ENCODE results near the gene GRIK1.

Gene GRIK1

DNA sequence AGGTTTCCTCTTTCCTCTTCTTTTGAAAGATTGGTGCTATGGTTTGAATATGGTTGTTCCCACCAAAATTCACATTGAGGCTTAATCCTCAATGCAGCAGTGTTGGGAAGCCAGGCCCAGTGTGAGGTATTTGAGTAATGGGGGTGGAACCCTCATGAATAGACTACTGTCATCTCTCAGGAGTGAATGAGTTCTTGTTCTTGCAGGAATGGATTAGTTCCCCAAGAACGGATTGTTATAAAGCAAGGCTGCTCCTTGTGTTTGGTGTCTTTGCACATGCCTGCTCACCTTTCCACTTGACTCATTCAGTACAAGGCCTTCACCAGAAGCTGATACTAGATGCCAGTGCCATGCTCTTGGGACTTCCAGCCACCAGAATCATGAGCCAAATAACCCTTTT is 417.9 kb downstream of the GRIK1 start:
- Histone ChIP-seq H3F3A (ENCODE audit: insufficient read depth, low read length) (no peaks in the 10 kb centered on the region), H3K36me3 (ENCODE audit: insufficient read depth, low read length) (no peaks in the 10 kb centered on the region), H3K9ac (ENCODE audit: low read length) (no peak overlapping the region), H3K9me3 (ENCODE audit: low read length) (peaks cover 5% of the 10 kb centered on the region; the same call in 1 of the 2 replicates), H3K4me3 (ENCODE audit: low read depth, low read length, poor library complexity, severe bottlenecking) (no peak overlapping the region), H3K27ac (ENCODE audit: low read depth, low read length, poor library complexity, severe bottlenecking) (no peak overlapping the region), H3K4me1 (ENCODE audit: insufficient read depth, low read length, severe bottlenecking) (no peaks in the 10 kb centered on the region), H3K9me2 (ENCODE audit: low read depth, low read length) (no peaks in the 10 kb centered on the region), H3K4me2 (ENCODE audit: low read length) (no peak overlapping the region), H3K27me3 (ENCODE audit: insufficient read depth, low read length) (no peaks in the 10 kb centered on the region), H2AFZ (ENCODE audit: low read length) (no peak overlapping the region), H3K79me2 (ENCODE audit: insufficient read depth, low read length) (no peaks in the 10 kb centered on the region), H4K20me1 (ENCODE audit: insufficient read depth, low read length) (no peaks in the 10 kb centered on the region)
- TF ChIP-seq CTCF (IDR thresholded peaks at IDR 0.05; ENCODE audit: low read length) (no peak), EZH2 (IDR thresholded peaks at IDR 0.05; ENCODE audit: borderline replicate concordance, low read length) (no peak)

- Histone ChIP-seq H3K27ac (ENCODE audit: low read depth, low read length, poor library complexity, severe bottlenecking) (no peak overlapping the region), H3K4me3 (ENCODE audit: low read depth, low read length, poor library complexity, severe bottlenecking) (no peak overlapping the region), H3K79me2 (ENCODE audit: insufficient read depth, low read length) (no peaks in the 10 kb centered on the region), H3K4me2 (ENCODE audit: low read length) (no peak overlapping the region), H4K20me1 (ENCODE audit: insufficient read depth, low read length) (no peaks in the 10 kb centered on the region), H3K9me2 (ENCODE audit: low read depth, low read length) (no peaks in the 10 kb centered on the region), H3K9me3 (ENCODE audit: low read length) (no peaks in the 10 kb centered on the region), H3K4me1 (ENCODE audit: insufficient read depth, low read length, severe bottlenecking) (no peaks in the 10 kb centered on the region), H3F3A (ENCODE audit: insufficient read depth, low read length) (no peaks in the 10 kb centered on the region), H2AFZ (ENCODE audit: low read length) (no peak overlapping the region), H3K27me3 (ENCODE audit: insufficient read depth, low read length) (no peaks in the 10 kb centered on the region), H3K9ac (ENCODE audit: low read length) (no peak overlapping the region), H3K36me3 (ENCODE audit: insufficient read depth, low read length) (no peaks in the 10 kb centered on the region)
- TF ChIP-seq CTCF (IDR thresholded peaks at IDR 0.05; ENCODE audit: low read length) = no peak
- no peak for TF ChIP-seq EZH2 (IDR thresholded peaks at IDR 0.05; ENCODE audit: borderline replicate concordance, low read length)
These were observed 419.6 kb downstream of the GRIK1 start for GRCh38 chr21:29520171-29520570.

DNA sequence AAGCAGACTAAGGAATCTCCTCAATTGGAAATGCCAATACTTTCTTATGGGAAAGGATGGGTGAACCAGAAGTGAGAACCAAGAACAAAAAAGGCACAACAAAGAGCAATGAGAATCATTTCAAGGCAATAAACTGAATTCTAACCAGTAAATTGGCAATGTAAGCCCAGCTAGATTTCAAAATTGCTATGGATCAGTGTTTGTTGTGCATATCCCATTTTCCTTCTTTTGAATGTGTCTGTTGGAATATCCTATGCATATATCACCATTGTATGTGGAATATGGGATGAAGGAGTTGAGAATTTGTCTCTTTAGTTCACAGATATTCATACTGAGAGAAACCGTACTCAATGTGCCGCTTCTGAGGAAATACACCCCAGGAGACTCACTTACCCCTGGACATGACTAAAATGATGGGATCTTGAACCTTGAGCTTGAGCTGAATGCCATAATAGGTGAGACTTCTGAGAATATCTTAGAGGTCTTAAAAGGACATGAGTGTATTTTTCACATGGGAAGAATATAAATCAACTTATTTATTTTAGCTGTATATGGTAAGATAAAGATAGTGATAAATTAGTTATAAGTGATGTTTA is 425.0 kb downstream of the GRIK1 start:
- Histone ChIP-seq H4K20me1 (ENCODE audit: insufficient read depth, low read length) (no peaks in the 10 kb centered on the region), H3F3A (ENCODE audit: insufficient read depth, low read length) (no peaks in the 10 kb centered on the region), H3K9me2 (ENCODE audit: low read depth, low read length) (no peaks in the 10 kb centered on the region), H2AFZ (ENCODE audit: low read length) (no peak overlapping the region), H3K9ac (ENCODE audit: low read length) (no peak overlapping the region), H3K27me3 (ENCODE audit: insufficient read depth, low read length) (no peaks in the 10 kb centered on the region), H3K9me3 (ENCODE audit: low read length) (no peaks in the 10 kb centered on the region), H3K79me2 (ENCODE audit: insufficient read depth, low read length) (no peaks in the 10 kb centered on the region), H3K27ac (ENCODE audit: low read depth, low read length, poor library complexity, severe bottlenecking) (no peak overlapping the region), H3K4me2 (ENCODE audit: low read length) (no peak overlapping the region), H3K4me1 (ENCODE audit: insufficient read depth, low read length, severe bottlenecking) (no peaks in the 10 kb centered on the region), H3K36me3 (ENCODE audit: insufficient read depth, low read length) (no peaks in the 10 kb centered on the region), H3K4me3 (ENCODE audit: low read depth, low read length, poor library complexity, severe bottlenecking) (no peak overlapping the region)
- TF ChIP-seq CTCF (IDR thresholded peaks at IDR 0.05; ENCODE audit: low read length) (no peak), EZH2 (IDR thresholded peaks at IDR 0.05; ENCODE audit: borderline replicate concordance, low read length) (no peak)
